Hippocampal formation (tissue), 2 donors: Measurements from ENCODE around the gene MX2.
"Not testable (repeated sequence)": the region's sequence is repeated elsewhere in the genome, so short reads cannot be mapped to it uniquely, and the experiment has no call there.

Experiments
- DNase-seq, 2 donors: peaks; one replicate each; lab custom pipeline; 2025; lab: John Stamatoyannopoulos, UW

MX2 gene, protein sequence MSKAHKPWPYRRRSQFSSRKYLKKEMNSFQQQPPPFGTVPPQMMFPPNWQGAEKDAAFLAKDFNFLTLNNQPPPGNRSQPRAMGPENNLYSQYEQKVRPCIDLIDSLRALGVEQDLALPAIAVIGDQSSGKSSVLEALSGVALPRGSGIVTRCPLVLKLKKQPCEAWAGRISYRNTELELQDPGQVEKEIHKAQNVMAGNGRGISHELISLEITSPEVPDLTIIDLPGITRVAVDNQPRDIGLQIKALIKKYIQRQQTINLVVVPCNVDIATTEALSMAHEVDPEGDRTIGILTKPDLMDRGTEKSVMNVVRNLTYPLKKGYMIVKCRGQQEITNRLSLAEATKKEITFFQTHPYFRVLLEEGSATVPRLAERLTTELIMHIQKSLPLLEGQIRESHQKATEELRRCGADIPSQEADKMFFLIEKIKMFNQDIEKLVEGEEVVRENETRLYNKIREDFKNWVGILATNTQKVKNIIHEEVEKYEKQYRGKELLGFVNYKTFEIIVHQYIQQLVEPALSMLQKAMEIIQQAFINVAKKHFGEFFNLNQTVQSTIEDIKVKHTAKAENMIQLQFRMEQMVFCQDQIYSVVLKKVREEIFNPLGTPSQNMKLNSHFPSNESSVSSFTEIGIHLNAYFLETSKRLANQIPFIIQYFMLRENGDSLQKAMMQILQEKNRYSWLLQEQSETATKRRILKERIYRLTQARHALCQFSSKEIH

GRCh38 chr21:41361786-41362604 is at the start of gene MX2:
MX2 (plus strand) TSS chr21:41362027; CDS start chr21:41376907, 14,880 bp downstream.
- DNase-seq = no peak

DNA sequence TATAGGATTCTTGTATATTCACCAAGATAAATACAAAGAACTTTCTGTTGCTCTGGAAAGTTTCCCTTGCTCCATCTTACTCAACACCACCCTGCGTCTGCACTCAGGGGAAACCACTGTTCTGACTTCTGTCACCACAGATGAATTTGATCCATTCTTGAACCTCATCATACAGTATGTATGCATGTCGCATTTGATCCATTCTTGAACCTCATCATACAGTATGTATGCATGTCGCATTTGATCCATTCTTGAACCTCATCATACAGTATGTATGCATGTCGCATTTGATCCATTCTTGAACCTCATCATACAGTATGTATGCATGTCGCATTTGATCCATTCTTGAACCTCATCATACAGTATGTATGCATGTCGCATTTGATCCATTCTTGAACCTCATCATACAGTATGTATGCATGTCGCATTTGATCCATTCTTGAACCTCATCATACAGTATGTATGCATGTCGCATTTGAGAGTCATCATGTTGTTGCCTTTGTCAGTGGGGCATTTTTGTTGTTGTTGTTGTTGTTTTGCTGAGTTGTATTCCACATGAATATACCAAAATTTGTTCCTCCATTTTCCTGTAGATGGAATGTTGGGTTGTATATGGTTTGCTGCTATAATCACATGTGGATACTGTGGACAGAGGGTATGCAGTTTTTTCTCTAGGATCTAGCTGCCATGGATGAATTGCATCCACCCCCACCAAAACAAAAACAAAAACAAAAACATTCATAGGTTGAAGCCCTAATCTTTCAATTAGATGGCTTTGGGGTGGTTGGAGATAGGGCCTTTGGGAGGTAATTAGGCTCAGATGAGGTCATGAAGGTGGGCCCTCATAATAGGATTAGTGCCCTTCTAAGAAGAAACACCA is 48.3 kb upstream of the MX2 start:
- not testable (repeated sequence) for DNase-seq

GRCh38 chr21:41315726-41316125 is 46.1 kb upstream of the MX2 start:
- no peak for DNase-seq

- DNase-seq = no peak
Measured at GRCh38 chr21:41316200-41317062, 45.4 kb upstream of the MX2 start, which contains the start of gene FAM3B. FAM3B (plus strand) TSS chr21:41316801; CDS start chr21:41316880, 79 bp downstream.

DNA sequence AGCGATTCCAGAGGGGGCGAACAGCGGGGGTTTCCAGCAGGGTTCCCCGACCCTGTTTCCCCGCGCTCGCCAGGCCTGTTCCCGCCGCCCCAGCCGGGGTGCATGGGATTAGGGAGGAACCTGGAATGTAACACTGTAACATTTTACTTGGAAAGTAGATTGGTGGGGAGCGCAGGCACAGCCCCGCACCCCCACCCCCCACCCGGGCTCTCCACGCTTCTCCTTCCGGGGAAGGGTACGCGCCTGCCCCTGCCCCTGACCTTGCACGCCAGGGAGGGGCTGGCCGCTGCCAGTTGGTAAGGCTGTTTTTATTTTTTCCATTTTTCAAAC is 44.8 kb upstream of the MX2 start:
- no peak for DNase-seq

- DNase-seq = no peak
Measured at GRCh38 chr21:41317458-41317857, 44.4 kb upstream of the MX2 start.

GRCh38 chr21:41318218-41318617 is 43.6 kb upstream of the MX2 start:
- DNase-seq = no peak

- DNase-seq = no peak
Measured at GRCh38 chr21:41319273-41319672, 42.6 kb upstream of the MX2 start.

DNA sequence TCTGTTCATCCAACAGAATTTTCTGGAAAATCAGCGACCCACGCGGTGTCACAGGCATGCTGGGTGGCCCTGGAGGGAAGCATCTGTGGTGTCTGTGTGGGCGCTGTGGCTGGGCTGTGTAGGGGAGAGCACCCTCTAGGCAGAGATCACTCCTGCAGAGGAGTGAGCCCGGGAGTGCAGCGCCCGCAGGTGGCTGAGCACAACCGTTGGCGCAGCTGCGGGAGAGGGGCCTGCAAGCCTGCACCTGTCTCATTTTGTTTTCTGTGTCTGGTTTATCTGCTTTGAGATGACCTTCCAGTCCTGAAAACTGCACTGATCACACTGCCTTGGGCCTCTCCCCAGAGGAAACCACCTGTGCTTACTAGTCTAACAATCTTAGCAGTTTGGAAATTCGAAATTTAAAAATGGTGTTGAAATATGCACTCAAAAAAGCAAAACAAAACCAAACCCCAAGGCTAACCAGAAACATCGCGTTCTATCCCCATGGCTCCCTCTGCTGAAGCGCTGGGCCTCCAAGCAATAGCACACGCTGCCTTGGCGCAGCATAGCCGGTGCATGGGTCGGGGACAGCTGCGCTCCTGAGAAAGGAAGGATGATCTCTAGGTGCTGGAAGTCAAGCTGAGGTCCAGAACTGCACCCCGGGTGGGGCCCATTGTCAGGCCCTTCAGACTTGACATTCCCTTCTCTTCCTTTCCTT is 40.5 kb upstream of the MX2 start:
- DNase-seq = no peak

DNA sequence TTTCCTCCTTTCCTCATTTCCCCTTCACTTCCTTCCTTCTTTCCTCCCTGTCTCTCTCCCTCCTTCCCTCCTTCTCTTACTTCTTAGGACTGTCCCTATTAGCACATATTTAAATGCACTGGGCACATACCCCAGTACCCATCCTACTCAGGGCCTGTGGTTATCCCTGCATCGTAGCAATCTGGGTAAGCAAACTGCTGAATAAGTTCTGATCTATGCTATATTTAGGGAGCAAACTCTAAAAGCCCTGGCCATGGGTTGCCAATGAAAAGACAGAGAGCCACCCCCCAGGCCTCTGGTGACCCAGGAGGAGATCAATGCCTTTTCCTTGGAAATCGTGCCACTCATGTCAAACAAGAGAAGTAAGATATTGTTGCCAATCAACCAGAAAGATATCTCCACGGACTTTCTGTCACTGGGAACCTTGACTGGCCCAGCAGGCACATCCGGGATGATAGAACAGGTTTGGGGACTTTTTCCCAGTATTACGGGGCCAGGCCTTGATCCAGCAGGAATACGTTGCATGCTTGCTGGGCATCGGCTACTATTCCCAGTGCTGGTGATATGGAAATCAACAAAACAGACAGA is 39.8 kb upstream of the MX2 start:
- DNase-seq = no peak

DNA sequence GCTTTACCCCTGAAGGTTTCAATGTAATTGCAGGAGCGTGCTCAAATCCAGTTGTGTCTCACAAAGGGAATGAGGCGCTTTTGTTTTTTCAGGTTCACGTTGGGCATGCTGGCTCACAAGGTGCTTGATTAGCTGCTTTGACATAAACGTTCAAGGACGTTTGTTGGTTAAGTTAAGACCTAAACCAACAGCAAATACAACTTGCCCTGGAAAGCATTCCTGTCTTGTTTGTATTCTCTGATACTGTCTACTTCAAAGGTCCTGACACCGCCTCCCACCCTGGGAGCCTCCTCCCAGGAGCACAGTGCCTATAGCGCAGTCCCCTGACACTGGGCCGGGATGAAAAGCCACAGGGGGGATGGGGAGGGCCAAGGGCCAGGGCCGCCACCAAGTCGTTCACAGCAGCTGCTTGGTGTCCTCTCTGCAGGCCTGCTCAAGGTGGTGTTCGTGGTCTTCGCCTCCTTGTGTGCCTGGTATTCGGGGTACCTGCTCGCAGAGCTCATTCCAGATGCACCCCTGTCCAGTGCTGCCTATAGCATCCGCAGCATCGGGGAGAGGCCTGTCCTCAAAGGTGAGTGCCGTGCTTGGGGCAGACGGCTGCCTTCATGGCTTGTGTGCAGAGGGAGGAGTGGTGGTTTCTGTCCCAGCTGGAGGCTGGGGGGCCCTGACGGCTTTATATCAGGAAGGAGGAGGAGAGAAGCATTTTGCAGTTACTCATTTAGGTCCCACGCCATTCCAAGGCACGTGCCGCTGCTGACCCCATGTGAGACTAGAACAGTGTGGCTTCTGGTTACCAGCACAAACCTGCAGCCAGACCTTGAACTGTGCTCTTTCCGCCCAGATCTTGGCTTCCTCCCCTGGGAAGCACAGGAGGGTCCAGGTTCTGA is 39.1 kb upstream of the MX2 start:
- DNase-seq = no peak

- DNase-seq = no peak
Measured at GRCh38 chr21:41325138-41325912, 36.5 kb upstream of the MX2 start.

DNA sequence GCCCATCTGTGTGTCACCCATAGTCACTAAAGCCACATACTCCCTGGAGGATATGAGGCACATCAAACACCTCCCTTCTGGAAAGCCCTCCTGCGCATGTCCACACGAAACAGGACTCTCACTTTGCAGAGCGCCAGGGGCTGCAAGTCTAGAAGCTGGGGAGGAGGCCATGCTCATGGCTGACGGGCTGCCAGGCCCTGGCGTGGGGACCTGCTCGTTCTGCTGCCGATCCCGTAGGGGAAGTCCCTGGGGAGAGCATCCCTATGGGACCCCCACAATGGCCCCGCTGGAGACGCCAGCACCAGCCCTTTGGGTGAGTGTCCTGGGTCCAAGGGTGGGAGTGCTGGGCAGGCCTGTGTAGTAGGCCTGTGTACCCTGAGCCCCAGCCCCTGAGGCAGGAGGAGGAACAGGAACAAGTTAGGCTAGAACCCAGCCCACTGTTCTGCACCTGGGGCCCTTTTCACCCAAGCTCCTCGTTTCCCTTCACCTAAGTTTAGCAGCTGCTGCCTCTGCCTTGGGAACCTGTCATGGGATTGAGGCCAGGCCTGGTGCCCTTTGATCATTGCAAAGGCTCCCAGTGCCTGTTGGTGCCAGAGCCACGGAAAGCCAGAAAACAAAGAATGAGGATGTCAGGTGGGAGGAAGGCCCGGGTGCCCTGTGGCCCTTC is 35.3 kb upstream of the MX2 start:
- DNase-seq = no peak

GRCh38 chr21:41327753-41328152 is 34.1 kb upstream of the MX2 start:
- DNase-seq = no peak

DNA sequence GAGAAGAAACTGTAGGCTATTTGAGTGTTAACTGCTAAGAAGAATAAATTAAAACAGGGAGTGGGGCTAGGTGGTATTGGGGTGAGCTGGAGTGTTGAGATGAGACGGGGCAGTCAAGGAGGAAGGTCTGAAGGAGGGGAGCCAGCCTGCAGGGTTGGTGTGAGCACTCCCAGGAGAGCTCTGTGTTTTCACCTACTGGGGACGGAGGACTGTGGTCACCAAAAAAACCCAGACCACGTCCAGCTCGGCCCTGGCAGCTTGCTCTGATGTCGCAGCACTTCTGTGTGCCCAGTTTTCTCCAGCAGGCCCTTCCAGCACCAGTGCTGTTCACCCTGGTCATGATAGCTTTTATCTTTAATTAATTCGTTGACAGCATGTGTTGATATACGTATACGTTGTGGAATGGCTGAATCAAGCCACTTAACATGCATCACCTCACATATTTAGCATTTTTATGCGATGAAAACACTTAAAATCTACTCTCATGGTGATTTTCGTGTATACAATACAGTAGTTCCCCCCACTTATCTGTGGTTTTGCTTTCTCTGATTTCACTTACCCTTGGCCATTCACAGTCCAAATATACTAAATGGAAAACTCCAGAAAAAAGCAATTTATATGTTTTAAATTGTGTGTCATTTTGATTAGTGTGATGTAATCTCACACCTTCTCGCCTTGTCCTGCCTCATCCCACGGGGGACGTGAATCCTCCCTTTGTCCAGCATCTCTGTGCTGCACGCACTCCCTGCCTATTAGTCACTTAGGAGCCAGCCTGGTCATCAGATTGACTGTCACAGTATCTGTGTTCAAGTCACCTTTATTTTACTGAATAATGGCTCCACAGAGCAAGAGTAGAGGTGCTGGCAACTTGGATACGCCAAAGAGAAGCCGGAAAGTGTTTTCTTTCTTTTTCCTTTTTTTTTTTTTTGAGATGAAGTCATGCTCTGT is 32.9 kb upstream of the MX2 start:
- DNase-seq = no peak

DNA sequence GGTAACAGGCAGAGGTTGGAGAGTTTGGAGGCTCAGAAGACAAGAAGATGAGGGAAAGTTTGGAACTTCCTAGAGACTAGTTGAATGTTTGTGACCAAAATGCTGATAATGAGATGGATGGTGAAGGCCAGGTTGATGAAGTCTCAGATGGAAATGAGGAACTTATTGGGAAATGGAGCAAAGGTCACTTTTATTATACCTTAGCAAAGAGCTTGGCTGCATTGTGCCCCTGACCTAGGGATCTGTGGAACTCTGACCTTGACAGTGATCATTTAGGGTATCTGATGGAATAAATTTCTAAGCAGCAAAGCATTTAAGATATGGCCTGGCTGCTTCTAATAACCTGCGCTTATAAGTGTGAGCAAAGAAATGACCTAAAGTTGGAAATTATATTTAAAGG is 28.1 kb upstream of the MX2 start:
- no peak for DNase-seq
